Purkinje cell (primary cell): ENCODE data around the gene BST1. TPM values are rescaled to one million over a fixed set of nuclear protein-coding genes. Genes with fewer than 3 reads are reported as not detected.

Experiments
- polyA plus RNA-seq: library from polyadenylated mRNA; unstranded; fragments of >200 nt; fragmentation: Nextera tagmentation; gene quantifications from 2 replicates; pipeline ENCODE4 v1.2.1, GENCODE V29; 2014

BST1 gene, protein sequence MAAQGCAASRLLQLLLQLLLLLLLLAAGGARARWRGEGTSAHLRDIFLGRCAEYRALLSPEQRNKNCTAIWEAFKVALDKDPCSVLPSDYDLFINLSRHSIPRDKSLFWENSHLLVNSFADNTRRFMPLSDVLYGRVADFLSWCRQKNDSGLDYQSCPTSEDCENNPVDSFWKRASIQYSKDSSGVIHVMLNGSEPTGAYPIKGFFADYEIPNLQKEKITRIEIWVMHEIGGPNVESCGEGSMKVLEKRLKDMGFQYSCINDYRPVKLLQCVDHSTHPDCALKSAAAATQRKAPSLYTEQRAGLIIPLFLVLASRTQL
- polyA plus RNA-seq, result 0.77 TPM in 1 of 2 replicates, not detected in the other

GRCh38 chr4:15702941-15703403 lies at the start of gene BST1:
Gene BST1 (plus strand): TSS chr4:15703065. CDS start chr4:15703145, 80 bp downstream.

GRCh38 chr4:15655223-15656037 lies 47.4 kb upstream of the BST1 start, which contains the start of gene FBXL5:
Gene FBXL5 (minus strand): TSS chr4:15655357. CDS start chr4:15655287, 70 bp downstream.

DNA sequence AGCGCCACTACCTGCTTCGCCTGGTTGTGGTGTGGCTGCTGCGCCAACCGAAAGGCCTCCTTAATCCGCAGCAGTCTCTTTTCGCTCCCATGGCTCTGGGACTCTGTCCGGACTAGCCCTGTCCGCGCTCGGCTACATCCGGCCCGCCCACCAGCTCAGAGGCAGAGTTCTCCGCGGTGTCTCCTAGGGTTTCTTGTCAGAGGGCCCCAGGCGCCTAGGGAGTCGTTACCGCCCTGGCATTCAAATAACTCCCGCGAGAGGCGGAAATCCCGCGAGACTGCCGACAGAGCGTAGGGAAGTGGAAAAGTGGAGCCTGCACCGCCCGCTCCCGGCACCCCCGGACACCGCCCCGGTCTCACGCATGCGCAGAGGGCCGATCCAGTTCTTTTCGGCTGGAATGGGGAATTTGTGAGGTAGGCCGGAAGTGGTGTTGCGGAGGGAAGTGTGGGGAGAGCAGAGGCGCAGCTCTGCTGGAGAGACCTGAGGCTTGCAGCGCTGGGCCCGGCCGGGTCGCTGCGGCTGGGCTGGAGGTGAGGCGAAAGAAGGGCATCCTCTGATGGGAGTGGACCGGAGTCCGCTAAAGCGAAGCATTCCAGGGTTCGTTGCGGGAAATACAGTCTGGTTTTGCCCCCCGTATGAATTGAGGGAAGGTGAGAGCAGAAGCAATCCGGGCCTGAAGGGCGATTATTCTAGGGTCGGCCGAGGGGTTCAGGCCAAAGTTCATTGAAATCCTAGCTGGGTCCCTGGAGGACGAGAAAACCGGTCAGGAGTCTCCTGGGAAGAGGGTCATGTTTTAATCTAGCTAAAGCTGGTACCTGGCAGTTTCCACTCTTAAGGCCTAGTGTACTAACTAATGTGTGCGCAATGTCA lies 21.3 kb upstream of the BST1 start, which contains the start of gene FAM200B:
Gene FAM200B, plus strand, starts transcription at position 456 of the 870 bp plus-strand sequence. CDS start 5,151 bp downstream, outside the sequence.

DNA sequence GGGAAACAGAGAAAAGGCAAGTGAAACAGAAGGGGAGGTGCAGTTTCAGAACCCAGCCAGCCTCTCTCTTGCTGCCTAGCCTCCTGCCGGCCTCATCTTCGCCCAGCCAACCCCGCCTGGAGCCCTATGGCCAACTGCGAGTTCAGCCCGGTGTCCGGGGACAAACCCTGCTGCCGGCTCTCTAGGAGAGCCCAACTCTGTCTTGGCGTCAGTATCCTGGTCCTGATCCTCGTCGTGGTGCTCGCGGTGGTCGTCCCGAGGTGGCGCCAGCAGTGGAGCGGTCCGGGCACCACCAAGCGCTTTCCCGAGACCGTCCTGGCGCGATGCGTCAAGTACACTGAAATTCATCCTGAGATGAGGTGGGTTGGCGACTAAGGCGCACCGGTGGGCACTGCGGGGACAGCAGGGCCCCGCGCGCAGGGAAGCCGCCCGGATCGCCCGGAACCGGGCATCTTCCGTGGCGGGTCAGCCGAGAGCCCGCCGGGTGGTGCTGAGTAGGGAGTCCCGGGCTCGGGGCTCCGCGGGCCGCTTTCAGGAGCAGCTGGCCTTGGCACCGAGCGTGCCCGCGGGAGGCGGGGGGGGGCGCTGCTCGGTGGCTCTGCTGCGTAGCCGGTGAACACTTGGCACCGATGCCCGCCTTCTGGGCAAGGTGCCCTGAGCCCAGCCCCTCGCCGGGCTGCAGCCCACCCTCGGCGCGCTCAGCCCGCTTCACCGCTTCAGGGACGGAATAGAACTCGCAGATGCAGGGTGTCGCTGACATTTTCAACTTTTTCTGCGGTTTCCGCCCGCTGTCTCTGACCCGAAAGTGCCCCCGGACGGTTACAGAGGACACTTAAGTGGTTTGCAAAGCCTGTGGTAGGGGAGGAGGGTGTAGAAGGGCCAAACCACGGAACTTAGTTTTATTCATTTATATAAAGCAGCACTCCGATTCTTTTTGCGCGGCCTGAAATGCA lies 75.7 kb downstream of the BST1 start, which contains the start of gene CD38:
Gene CD38, plus strand, starts transcription at position 40 of the 953 bp plus-strand sequence. Its CDS starts 87 bp downstream, at position 127.

Other genes starting within 250 kb of the BST1 start
- gene CC2D2A, start 233.2 kb upstream of the BST1 start, polyA plus RNA-seq, result 13.7 and 15.6 TPM in 2 replicates
- 78.3 and 88.2 TPM in 2 replicates for gene FBXL5, start 47.7 kb upstream of the BST1 start, polyA plus RNA-seq
- 122 and 152 TPM in 2 replicates for gene FAM200B, start 21.2 kb upstream of the BST1 start, polyA plus RNA-seq
- gene CD38, start 75.3 kb downstream of the BST1 start, polyA plus RNA-seq, result not detected in 2 replicates
- gene FGFBP1, start 235.7 kb downstream of the BST1 start, polyA plus RNA-seq, result not detected in 2 replicates